ENCODE measurements around the gene RGS19. TPM values are rescaled to one million over a fixed set of nuclear protein-coding genes. Genes with fewer than 3 reads are reported as not detected.

Gene RGS19
- total RNA-seq, 2 experiments from 2014 or later: 9.7 to 14.8 TPM

- Histone ChIP-seq H3K4me3 (ENCODE audit: low read length) (no peak within 1 kb of the TSS), H3K4me1 (ENCODE audit: insufficient read depth, low read length) (peaks cover 9% of the 10 kb centered on the region), H3K27ac (ENCODE audit: low read depth in 1 of 2, low read length in 2 of 2) (no peak within 1 kb of the TSS), H3K36me3 (ENCODE audit: insufficient read depth, low read length) (no peaks in the 10 kb centered on the region), H3K9me3 (ENCODE audit: control insufficient read depth in 1 of 2, insufficient read depth in 1 of 2, low read length in 2 of 2) (no peaks in the 10 kb centered on the region), H3K27me3 (ENCODE audit: control insufficient read depth in 1 of 2, insufficient read depth in 2 of 2, low read length in 2 of 2) (peaks cover 11 to 15% of the 10 kb centered on the region in 2 experiments)
- Mint-ChIP-seq H3K9me3 (no peaks in the 10 kb centered on the region), H3K27me3 (peaks cover 13% of the 10 kb centered on the region), H3K4me1 (ENCODE audit: low read depth) (peaks cover 6% of the 10 kb centered on the region), H3K4me3 (no peak within 1 kb of the TSS), H3K36me3 (ENCODE audit: low read depth) (no peaks in the 10 kb centered on the region), H3K27ac (no peak within 1 kb of the TSS)
- ChIA-PET POLR2A (no interaction called here), CTCF (no interaction called here)
- DNase-seq (peak in 7 of 14 experiments; percentile 15 to 53 (median 29)), ATAC-seq (ENCODE audit: poor library complexity) (peak; percentile 96)
- intact Hi-C loops (cut with DNase I, micrococcal nuclease): no loop called here
- no peak for TF ChIP-seq CTCF (IDR thresholded peaks at IDR 0.05)
These were observed 27.8 kb upstream of the RGS19 start, which contains the start of gene NPBWR2 for GRCh38 chr20:64106981-64107735. NPBWR2 (minus strand) TSS chr20:64107565; CDS start chr20:64106831, 734 bp downstream.

GRCh38 chr20:64106435-64106961 is 27.2 kb upstream of the RGS19 start:
- Histone ChIP-seq H3K27ac (ENCODE audit: low read depth in 1 of 2, low read length in 2 of 2) (no peak overlapping the region), H3K27me3 (ENCODE audit: control insufficient read depth in 1 of 2, insufficient read depth in 2 of 2, low read length in 2 of 2) (peaks cover 18 to 19% of the 10 kb centered on the region in 2 experiments), H3K9me3 (ENCODE audit: control insufficient read depth in 1 of 2, insufficient read depth in 1 of 2, low read length in 2 of 2) (no peaks in the 10 kb centered on the region), H3K4me1 (ENCODE audit: insufficient read depth, low read length) (peaks cover 16% of the 10 kb centered on the region), H3K36me3 (ENCODE audit: insufficient read depth, low read length) (no peaks in the 10 kb centered on the region), H3K4me3 (ENCODE audit: low read length) (no peak overlapping the region)
- H3K9me3 Mint-ChIP-seq: no peaks in the 10 kb centered on the region
- no peak overlapping the region for H3K4me3 Mint-ChIP-seq
- DNase-seq (no peak), ATAC-seq (ENCODE audit: poor library complexity) (no peak)
- no peak overlapping the region for H3K27ac Mint-ChIP-seq
- CTCF ChIA-PET: no interaction called here
- peaks cover 14% of the 10 kb centered on the region for H3K27me3 Mint-ChIP-seq
- H3K36me3 Mint-ChIP-seq (ENCODE audit: low read depth): no peaks in the 10 kb centered on the region
- intact Hi-C loops (cut with DNase I, micrococcal nuclease): no loop called here
- POLR2A ChIA-PET: no interaction called here
- TF ChIP-seq CTCF (IDR thresholded peaks at IDR 0.05): no peak
- H3K4me1 Mint-ChIP-seq (ENCODE audit: low read depth): peaks cover 7% of the 10 kb centered on the region

- H3K27ac ChIP-seq (ENCODE audit: low read depth in 1 of 2, low read length in 2 of 2): no peak overlapping the region
- no peak for DNase-seq
- H3K36me3 Mint-ChIP-seq (ENCODE audit: low read depth): no peaks in the 10 kb centered on the region
- H3K4me1 Mint-ChIP-seq (ENCODE audit: low read depth): peaks cover 12% of the 10 kb centered on the region
- H3K36me3 ChIP-seq (ENCODE audit: insufficient read depth, low read length): no peaks in the 10 kb centered on the region
- peaks cover 19% of the 10 kb centered on the region for H3K27me3 Mint-ChIP-seq
- H3K4me1 ChIP-seq (ENCODE audit: insufficient read depth, low read length): peaks cover 17% of the 10 kb centered on the region
- POLR2A ChIA-PET: no interaction called here
- no peak overlapping the region for H3K4me3 ChIP-seq (ENCODE audit: low read length)
- no peaks in the 10 kb centered on the region for H3K9me3 Mint-ChIP-seq
- intact Hi-C loops (cut with DNase I, micrococcal nuclease): no loop called here
- no peak overlapping the region for H3K4me3 Mint-ChIP-seq
- CTCF ChIA-PET: no interaction called here
- ATAC-seq (ENCODE audit: poor library complexity): no peak
- peaks cover 23 to 24% of the 10 kb centered on the region in 2 experiments for H3K27me3 ChIP-seq (ENCODE audit: control insufficient read depth in 1 of 2, insufficient read depth in 2 of 2, low read length in 2 of 2)
- TF ChIP-seq CTCF (IDR thresholded peaks at IDR 0.05): no peak
- H3K9me3 ChIP-seq (ENCODE audit: control insufficient read depth in 1 of 2, insufficient read depth in 1 of 2, low read length in 2 of 2): no peaks in the 10 kb centered on the region
- no peak overlapping the region for H3K27ac Mint-ChIP-seq
These were observed 26.6 kb upstream of the RGS19 start for GRCh38 chr20:64105846-64106434.
